Fibroblast of the aortic adventitia (primary cell): ENCODE measurements around the gene SLC7A6OS. TPM values are rescaled to one million over a fixed set of nuclear protein-coding genes. Genes with fewer than 3 reads are reported as not detected.

Experiments used
- DNase-seq: peaks from one replicate; pipeline ENCODE4 v3.0.0-alpha.2; 2010; ENCODE audit warnings: low read depth
- H3K4me3 ChIP-seq: 2 replicates; pipeline ENCODE4 v1.5.1; 2011; ENCODE audit warnings: low read depth, mild to moderate bottlenecking, control low read depth, low read length, moderate library complexity
- CTCF ChIP-seq: IDR thresholded peaks from 2 replicates; pipeline ENCODE4 v1.5.1; 2011; ENCODE audit warnings: mild to moderate bottlenecking, low read length, control low read depth, inconsistent platforms; ENCODE audit not compliant: insufficient read depth
- total RNA-seq: library from RNA; depleted of rRNA; stranded (reverse); fragments of >200 nt; gene quantifications from 2 replicates; pipeline ENCODE4 v1.2.3, GENCODE V29; 2012; ENCODE audit warnings: low replicate concordance

The SLC7A6OS gene
- total RNA-seq, 1 donor, result 11.5 TPM

GRCh38 chr16:68283346-68283745, 27.4 kb downstream of the SLC7A6OS start:
- no peak for DNase-seq
- TF ChIP-seq CTCF, result no peak
- no peak overlapping the region for H3K4me3 ChIP-seq

- TF ChIP-seq CTCF, result no peak
- DNase-seq, result no peak
- H3K4me3 ChIP-seq, result no peak overlapping the region
These were observed 28.7 kb downstream of the SLC7A6OS start for GRCh38 chr16:68282064-68282452.

GRCh38 chr16:68281368-68282063, 29.2 kb downstream of the SLC7A6OS start:
- no peak for TF ChIP-seq CTCF
- no peak overlapping the region for H3K4me3 ChIP-seq
- no peak for DNase-seq

GRCh38 chr16:68279726-68280558, 30.8 kb downstream of the SLC7A6OS start:
- no peak for DNase-seq
- H3K4me3 ChIP-seq, result no peak overlapping the region
- no peak for TF ChIP-seq CTCF

DNA sequence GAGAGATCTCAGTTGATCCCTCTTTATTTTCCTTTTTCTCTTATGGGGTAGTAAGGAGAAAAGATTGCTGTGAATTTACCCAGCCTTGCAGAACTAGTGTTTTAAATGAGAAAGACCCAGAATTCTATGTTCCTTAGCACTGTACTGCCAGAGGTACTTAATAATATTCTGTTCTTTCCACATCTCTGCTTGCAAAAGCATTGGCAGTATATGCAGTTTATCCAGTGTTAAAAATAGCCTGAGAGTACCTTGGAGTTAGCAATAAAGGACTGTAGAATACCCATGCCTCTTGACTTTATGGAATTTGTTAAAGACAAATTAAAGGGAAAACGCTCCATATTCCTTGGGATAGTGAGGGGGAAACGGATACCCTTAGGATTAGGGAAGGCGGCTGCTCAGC, 34.5 kb downstream of the SLC7A6OS start:
- DNase-seq, result no peak
- no peak overlapping the region for H3K4me3 ChIP-seq
- no peak for TF ChIP-seq CTCF

DNA sequence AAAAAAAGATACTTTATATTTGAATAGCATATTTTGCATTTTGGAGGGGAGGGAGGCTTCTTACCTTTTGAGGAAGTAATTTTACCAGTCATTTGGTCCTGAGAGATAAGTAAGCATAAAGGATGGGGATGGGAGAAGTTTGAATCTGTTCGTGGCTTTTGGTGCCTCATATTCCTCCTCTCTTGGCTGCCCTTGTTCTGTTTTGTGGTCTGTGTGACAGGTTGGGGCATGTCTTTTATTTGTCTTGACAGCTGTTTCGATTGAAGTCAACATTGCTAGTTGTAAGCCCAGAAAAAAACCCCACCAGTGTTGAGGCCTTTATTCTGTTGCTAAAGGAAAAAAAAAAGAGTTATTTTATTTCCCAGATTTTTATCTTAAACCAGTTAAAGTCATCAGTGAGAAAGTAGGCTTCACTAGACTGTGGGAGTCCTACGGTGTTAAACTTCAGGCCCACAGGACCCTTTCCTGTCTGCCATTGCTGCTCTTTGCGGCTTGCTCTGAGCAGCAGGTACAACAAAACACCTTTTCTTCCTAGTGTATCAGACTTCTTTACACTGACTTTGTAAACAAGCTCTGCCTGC, 35.0 kb downstream of the SLC7A6OS start:
- no peak overlapping the region for H3K4me3 ChIP-seq
- TF ChIP-seq CTCF, result no peak
- no peak for DNase-seq
